Hepatocyte (in vitro differentiated cells): ENCODE results near the gene CEACAM16. TPM values are rescaled to one million over a fixed set of nuclear protein-coding genes. Genes with fewer than 3 reads are reported as not detected.

Source experiments
- DNase-seq: peaks from one replicate; pipeline ENCODE4 v3.0.0-alpha.2; 2016; ENCODE audit warnings: low spot score
- H2AFZ ChIP-seq: fragments of 200-600 bp; sonication (generic); 2 replicates; pipeline ENCODE4 v1.6.0; 2016; ENCODE audit warnings: antibody characterized with exemption, mild to moderate bottlenecking
- H3K27ac ChIP-seq: fragments of 200-600 bp; sonication (generic); 2 replicates; pipeline ENCODE4 v1.5.1; 2016; ENCODE audit warnings: mild to moderate bottlenecking
- H3K27me3 ChIP-seq: fragments of 200-600 bp; sonication (generic); 2 replicates; pipeline ENCODE4 v1.6.1; 2016
- H3K36me3 ChIP-seq: fragments of 200-600 bp; sonication (generic); replicated peaks from 2 replicates; pipeline ENCODE4 v1.5.1; 2016; ENCODE audit warnings: low read depth; ENCODE audit not compliant: insufficient read depth
- H3K4me1 ChIP-seq: fragments of 200-600 bp; sonication (generic); 2 replicates; pipeline ENCODE4 v1.5.1; 2016; ENCODE audit warnings: mild to moderate bottlenecking, moderate library complexity; ENCODE audit not compliant: insufficient read depth
- H3K4me2 ChIP-seq: fragments of 200-600 bp; sonication (generic); 2 replicates; pipeline ENCODE4 v1.6.0; 2016
- H3K4me3 ChIP-seq: fragments of 200-600 bp; sonication (generic); 2 replicates; pipeline ENCODE4 v1.5.1; 2016; ENCODE audit warnings: mild to moderate bottlenecking
- H3K79me2 ChIP-seq: fragments of 200-600 bp; sonication (generic); 2 replicates; pipeline ENCODE4 v1.6.0; 2017; ENCODE audit warnings: mild to moderate bottlenecking
- H3K9me2 ChIP-seq: fragments of 200-600 bp; sonication (generic); replicated peaks from 2 replicates; pipeline ENCODE4 v1.6.0; 2017; ENCODE audit warnings: mild to moderate bottlenecking; ENCODE audit not compliant: insufficient read depth
- H3K9me3 ChIP-seq: fragments of 200-600 bp; sonication (generic); 2 replicates; pipeline ENCODE4 v1.5.1; 2016; ENCODE audit warnings: low read depth, mild to moderate bottlenecking
- H4K20me1 ChIP-seq: fragments of 200-600 bp; sonication (generic); 2 replicates; pipeline ENCODE4 v1.6.0; 2016; ENCODE audit warnings: mild to moderate bottlenecking; ENCODE audit not compliant: insufficient read depth, poor library complexity, severe bottlenecking
- CTCF ChIP-seq: fragments of 200-600 bp; sonication (generic); IDR thresholded peaks from 2 replicates; pipeline ENCODE4 v1.5.1; 2016; ENCODE audit warnings: antibody characterized with exemption, mild to moderate bottlenecking; ENCODE audit not compliant: poor library complexity
- EZH2 ChIP-seq: fragments of 200-600 bp; sonication (generic); IDR thresholded peaks from 2 replicates; pipeline ENCODE4 v1.6.1; 2016; ENCODE audit warnings: antibody characterized with exemption, mild to moderate bottlenecking, borderline replicate concordance
- EZH2phosphoT487 ChIP-seq: fragments of 200-600 bp; sonication (generic); IDR thresholded peaks from one replicate; pipeline ENCODE4 v1.6.1; 2018; ENCODE audit warnings: antibody characterized with exemption, mild to moderate bottlenecking, low read depth, moderate library complexity; ENCODE audit not compliant: unreplicated experiment, severe bottlenecking
- WGBS: methylation state at CpG from one replicate; pipeline ENCODE4 v1.1.6; 2016; ENCODE audit warnings: low lambda C conversion rate; ENCODE audit errors: missing lambda C conversion rate; 5-methylcytosine and 5-hydroxymethylcytosine counted together
- polyA plus RNA-seq: library from polyadenylated mRNA; unstranded; fragments of >200 nt; fragmentation: Nextera tagmentation; extraction: Ambion mirVana; gene quantifications from 2 replicates; pipeline ENCODE4 v1.2.1, GENCODE V29; 2016
- total RNA-seq: library from RNA; depleted of rRNA; stranded (reverse); fragments of >200 nt; gene quantifications from 2 replicates; pipeline ENCODE4 v1.2.3, GENCODE V29; 2014

CEACAM16 gene
- total and polyA plus RNA-seq, 2 experiments from 2014 or later, result 0.73 TPM; not detected in 1

- H4K20me1 ChIP-seq, result no peaks in the 10 kb centered on the region
- H3K9me2 ChIP-seq, result no peaks in the 10 kb centered on the region
- H3K27ac ChIP-seq, result peak overlapping the region; percentile 94
- no peak overlapping the region for H3K4me3 ChIP-seq
- no peaks in the 10 kb centered on the region for H3K9me3 ChIP-seq
- H3K36me3 ChIP-seq, result no peaks in the 10 kb centered on the region
- H2AFZ ChIP-seq, result no peak overlapping the region
- H3K4me1 ChIP-seq, result peaks cover 55% of the 10 kb centered on the region
- TF ChIP-seq EZH2 (no peak), CTCF (no peak), EZH2phosphoT487 (no peak)
- peak; percentile 97 for DNase-seq
- H3K79me2 ChIP-seq, result no peaks in the 10 kb centered on the region
- H3K4me2 ChIP-seq, result peak overlapping the region; percentile 32
- 17% methylated on average over 13 of the region's 13 CpGs for WGBS
- no peaks in the 10 kb centered on the region for H3K27me3 ChIP-seq
Observed at GRCh38 chr19:44741841-44742329, 42.9 kb downstream of the CEACAM16 start.

DNA sequence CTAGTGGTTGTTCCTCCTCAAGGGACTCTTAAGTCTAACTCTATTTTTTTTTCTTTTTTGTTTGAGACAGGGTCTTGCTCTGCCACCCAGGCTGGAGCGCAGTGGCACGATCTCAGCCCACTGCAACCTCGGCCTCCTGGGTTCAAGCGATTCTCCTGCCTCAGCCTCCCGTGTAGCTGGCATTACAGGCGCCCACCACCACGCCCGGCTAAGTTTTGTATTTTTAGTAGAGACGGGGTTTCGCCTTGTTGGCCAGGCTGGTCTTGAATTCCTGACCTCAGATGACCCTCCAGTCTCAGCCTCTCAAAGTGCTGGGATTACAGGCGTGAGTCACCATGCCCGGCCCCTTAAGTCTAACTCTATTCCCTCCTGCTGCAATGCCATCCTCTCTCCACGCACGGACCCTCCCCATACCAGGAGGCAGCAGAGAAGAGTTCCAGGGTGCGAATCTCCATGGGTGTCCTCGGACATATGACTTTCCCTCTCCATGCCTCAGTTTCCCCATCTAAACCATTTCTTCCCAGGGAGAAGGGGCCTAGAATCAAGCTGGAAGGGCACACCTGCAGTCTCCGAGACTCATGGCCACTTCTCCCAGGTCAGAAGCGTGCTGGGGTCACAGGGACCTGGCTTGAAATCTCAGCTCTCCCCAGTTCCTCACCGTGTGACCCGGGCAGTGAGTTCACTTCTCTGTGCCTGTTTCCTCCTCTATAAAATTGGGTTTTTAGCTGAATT, 43.5 kb downstream of the CEACAM16 start:
- Histone ChIP-seq H3K79me2 (no peaks in the 10 kb centered on the region), H3K4me1 (peaks cover 59% of the 10 kb centered on the region), H3K27me3 (no peaks in the 10 kb centered on the region), H3K27ac (peak overlapping the region; percentile 94), H2AFZ (no peak overlapping the region), H3K9me2 (no peaks in the 10 kb centered on the region), H3K36me3 (no peaks in the 10 kb centered on the region), H3K9me3 (no peaks in the 10 kb centered on the region), H4K20me1 (no peaks in the 10 kb centered on the region), H3K4me3 (no peak overlapping the region), H3K4me2 (peak overlapping the region; percentile 32)
- DNase-seq, result no peak
- 83% methylated on average over 20 of the region's 20 CpGs for WGBS
- TF ChIP-seq EZH2phosphoT487, result no peak
- TF ChIP-seq EZH2, result no peak

DNA sequence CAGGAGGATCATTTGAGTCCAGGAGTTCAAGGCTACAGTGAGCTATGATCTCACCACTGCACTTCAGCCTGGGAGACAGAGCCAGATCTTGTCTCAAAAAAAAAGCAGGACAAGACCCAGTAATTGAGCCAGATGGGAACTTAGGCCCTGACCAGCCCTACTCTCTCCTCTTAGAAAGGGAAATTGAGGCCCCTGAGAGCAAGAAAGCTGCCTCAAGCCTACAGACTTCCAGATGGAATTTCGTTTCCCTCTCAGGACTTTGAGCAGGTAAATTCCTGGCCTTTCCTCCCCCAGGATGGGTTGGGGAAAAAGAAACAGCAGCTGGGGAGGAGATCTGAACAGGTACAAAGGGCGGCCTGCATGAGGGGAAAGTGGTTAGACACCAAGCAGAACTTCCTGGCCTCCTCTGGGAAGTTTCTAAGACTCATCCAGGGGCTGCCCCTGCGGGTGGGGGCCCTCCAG, 46.0 kb downstream of the CEACAM16 start:
- Histone ChIP-seq H3K27me3 (no peaks in the 10 kb centered on the region), H2AFZ (no peak overlapping the region), H3K4me1 (peaks cover 52% of the 10 kb centered on the region), H4K20me1 (no peaks in the 10 kb centered on the region), H3K79me2 (peaks cover 11% of the 10 kb centered on the region), H3K9me2 (no peaks in the 10 kb centered on the region), H3K9me3 (no peaks in the 10 kb centered on the region), H3K36me3 (no peaks in the 10 kb centered on the region), H3K4me3 (no peak overlapping the region), H3K27ac (peak overlapping the region; percentile 81), H3K4me2 (peak overlapping the region; percentile 49)
- TF ChIP-seq CTCF (no peak), EZH2phosphoT487 (no peak), EZH2 (no peak)
- DNase-seq, result no peak
- WGBS, result 85% methylated on average over 3 of the region's 3 CpGs

DNA sequence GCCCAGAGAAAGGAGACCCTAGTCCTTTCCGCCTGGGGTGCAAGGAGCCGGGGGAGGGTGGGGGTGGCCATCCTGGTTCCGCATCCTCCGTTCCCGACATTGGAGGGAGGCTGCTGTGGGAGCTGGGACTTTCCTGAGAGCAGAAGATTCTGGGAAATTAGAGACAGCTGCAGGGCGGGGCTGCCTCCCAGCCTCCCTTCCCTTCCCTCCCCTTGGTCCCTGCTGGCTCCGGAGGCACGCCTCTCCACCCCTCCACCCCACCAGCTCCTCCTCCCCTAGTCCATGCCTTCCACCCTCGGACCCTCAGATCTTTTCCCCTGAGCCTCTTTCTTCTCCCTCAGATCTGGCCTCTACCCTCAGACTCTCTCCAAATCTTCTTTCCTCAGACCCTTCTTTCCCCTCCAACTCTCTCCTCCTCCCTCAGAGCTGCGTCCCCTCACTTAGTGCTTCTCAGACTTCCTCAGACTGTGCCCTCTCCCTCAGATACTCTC, 46.4 kb downstream of the CEACAM16 start:
- H2AFZ ChIP-seq, result no peak overlapping the region
- H3K9me2 ChIP-seq, result no peaks in the 10 kb centered on the region
- no peaks in the 10 kb centered on the region for H4K20me1 ChIP-seq
- peaks cover 49% of the 10 kb centered on the region for H3K4me1 ChIP-seq
- H3K9me3 ChIP-seq, result no peaks in the 10 kb centered on the region
- H3K79me2 ChIP-seq, result peaks cover 16% of the 10 kb centered on the region
- no peaks in the 10 kb centered on the region for H3K36me3 ChIP-seq
- H3K27me3 ChIP-seq, result no peaks in the 10 kb centered on the region
- peak overlapping the region; percentile 49 for H3K4me2 ChIP-seq
- TF ChIP-seq CTCF, result no peak
- no peak for TF ChIP-seq EZH2
- no peak for TF ChIP-seq EZH2phosphoT487
- no peak overlapping the region for H3K4me3 ChIP-seq
- 33% methylated on average over 3 of the region's 10 CpGs for WGBS
- H3K27ac ChIP-seq, result peak overlapping the region; percentile 81
- peak; percentile 81 for DNase-seq
